Osteoblast (primary cell): ENCODE results near the gene EGF. TPM values are rescaled to one million over a fixed set of nuclear protein-coding genes. Genes with fewer than 3 reads are reported as not detected.

ENCODE experiments used
- DNase-seq: peaks from one replicate; pipeline ENCODE4 v3.0.0; 2011; ENCODE audit warnings: low spot score, mixed read lengths; ENCODE audit not compliant: insufficient read length; ENCODE audit errors: missing footprints
- H2AFZ ChIP-seq: 2 replicates; pipeline ENCODE4 v1.6.0; 2011; ENCODE audit warnings: mild to moderate bottlenecking, low read length
- H3K27ac ChIP-seq: 2 replicates; pipeline ENCODE4 v1.5.1; 2011; ENCODE audit warnings: mild to moderate bottlenecking, low read depth, low read length, moderate library complexity
- H3K27me3 ChIP-seq: 2 replicates; pipeline ENCODE4 v1.6.0; 2012; ENCODE audit warnings: mild to moderate bottlenecking, control low read depth, inconsistent platforms, low read length, moderate library complexity; ENCODE audit not compliant: insufficient read depth
- H3K36me3 ChIP-seq: 2 replicates; pipeline ENCODE4 v1.5.1; 2011; ENCODE audit warnings: mild to moderate bottlenecking, low read length, control low read depth, moderate library complexity; ENCODE audit not compliant: insufficient read depth
- H3K4me1 ChIP-seq: 2 replicates; pipeline ENCODE4 v1.5.1; 2011; ENCODE audit warnings: mild to moderate bottlenecking, low read length, control low read depth, moderate library complexity; ENCODE audit not compliant: insufficient read depth
- H3K4me2 ChIP-seq: 2 replicates; pipeline ENCODE4 v1.6.0; 2011; ENCODE audit warnings: mild to moderate bottlenecking, low read length; ENCODE audit not compliant: insufficient read depth
- H3K4me3 ChIP-seq: fragments of 200-600 bp; sonication (generic); 3 replicates; pipeline ENCODE4 v1.5.1; 2012; ENCODE audit warnings: mild to moderate bottlenecking, low read length, inconsistent platforms; ENCODE audit not compliant: insufficient read depth
- H3K79me2 ChIP-seq: 2 replicates; pipeline ENCODE4 v1.6.0; 2012; ENCODE audit warnings: mild to moderate bottlenecking, low read length, control low read depth, inconsistent platforms; ENCODE audit not compliant: insufficient read depth
- H3K9me3 ChIP-seq: 2 replicates; pipeline ENCODE4 v1.5.1; 2011; ENCODE audit warnings: low read depth, low read length, control low read depth
- H4K20me1 ChIP-seq: 2 replicates; pipeline ENCODE4 v1.6.0; 2012; ENCODE audit warnings: mild to moderate bottlenecking, low read length, control low read depth; ENCODE audit not compliant: insufficient read depth
- total RNA-seq: library from RNA; depleted of rRNA; stranded (reverse); fragments of >200 nt; gene quantifications from 2 replicates; pipeline ENCODE4 v1.2.3, GENCODE V29; 2012
- TF ChIP-seq, protein P1 (sequence below): IDR thresholded peaks from 2 replicates; pipeline ENCODE4 v1.5.1; 2011; ENCODE audit warnings: mild to moderate bottlenecking, low read depth, low read length, moderate library complexity; ENCODE audit errors: extremely low read depth

The EGF gene
- total RNA-seq, 1 donor: 0.36 TPM

DNA sequence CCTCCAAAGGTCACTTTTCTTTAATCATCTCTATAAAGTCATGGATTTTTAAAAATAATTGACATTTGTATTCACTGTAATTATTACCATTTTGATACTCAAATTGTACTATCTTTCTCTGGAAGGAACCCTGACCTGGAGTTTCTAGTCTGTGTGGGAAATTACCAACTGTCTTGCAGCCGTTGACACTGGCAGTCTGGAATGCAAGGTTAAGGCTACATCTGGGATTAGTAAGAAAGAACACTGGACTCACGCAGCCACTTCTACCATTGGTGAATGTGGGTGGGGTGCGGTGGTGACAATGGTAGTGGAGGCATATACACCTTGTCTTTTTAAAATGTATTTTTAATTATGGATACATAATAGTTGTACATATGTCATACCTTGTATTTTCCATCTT lies 40.9 kb downstream of the EGF start:
- Histone ChIP-seq H2AFZ (no peak overlapping the region), H3K36me3 (no peaks in the 10 kb centered on the region), H3K79me2 (no peaks in the 10 kb centered on the region), H3K4me2 (no peak overlapping the region), H3K4me3 (no peak overlapping the region), H4K20me1 (no peaks in the 10 kb centered on the region), H3K27ac (no peak overlapping the region), H3K27me3 (no peaks in the 10 kb centered on the region), H3K4me1 (no peaks in the 10 kb centered on the region), H3K9me3 (no peaks in the 10 kb centered on the region)
- TF ChIP-seq, protein P1, sequence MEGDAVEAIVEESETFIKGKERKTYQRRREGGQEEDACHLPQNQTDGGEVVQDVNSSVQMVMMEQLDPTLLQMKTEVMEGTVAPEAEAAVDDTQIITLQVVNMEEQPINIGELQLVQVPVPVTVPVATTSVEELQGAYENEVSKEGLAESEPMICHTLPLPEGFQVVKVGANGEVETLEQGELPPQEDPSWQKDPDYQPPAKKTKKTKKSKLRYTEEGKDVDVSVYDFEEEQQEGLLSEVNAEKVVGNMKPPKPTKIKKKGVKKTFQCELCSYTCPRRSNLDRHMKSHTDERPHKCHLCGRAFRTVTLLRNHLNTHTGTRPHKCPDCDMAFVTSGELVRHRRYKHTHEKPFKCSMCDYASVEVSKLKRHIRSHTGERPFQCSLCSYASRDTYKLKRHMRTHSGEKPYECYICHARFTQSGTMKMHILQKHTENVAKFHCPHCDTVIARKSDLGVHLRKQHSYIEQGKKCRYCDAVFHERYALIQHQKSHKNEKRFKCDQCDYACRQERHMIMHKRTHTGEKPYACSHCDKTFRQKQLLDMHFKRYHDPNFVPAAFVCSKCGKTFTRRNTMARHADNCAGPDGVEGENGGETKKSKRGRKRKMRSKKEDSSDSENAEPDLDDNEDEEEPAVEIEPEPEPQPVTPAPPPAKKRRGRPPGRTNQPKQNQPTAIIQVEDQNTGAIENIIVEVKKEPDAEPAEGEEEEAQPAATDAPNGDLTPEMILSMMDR: no peak
- no peak for DNase-seq

DNA sequence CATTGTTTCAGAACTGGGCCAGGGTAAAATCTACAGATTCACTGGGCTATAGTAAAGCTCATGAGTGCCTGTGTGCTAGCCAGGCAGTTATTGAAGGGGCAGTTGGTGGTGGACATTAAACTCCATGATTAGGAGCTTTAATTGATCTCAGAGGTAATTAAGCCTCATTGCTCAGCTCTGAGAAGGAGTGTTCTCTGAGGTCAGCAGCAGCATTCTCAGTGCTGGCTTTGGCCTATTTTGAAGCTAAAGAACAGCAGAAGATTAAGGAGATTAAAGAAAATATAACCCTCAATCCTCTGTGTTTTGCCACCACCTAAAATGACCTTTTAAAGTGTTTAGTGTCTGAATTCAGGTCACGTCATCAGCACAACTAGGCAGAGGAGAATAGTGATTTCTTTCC lies 42.5 kb downstream of the EGF start:
- Histone ChIP-seq H3K27ac (no peak overlapping the region), H3K9me3 (no peaks in the 10 kb centered on the region), H4K20me1 (no peaks in the 10 kb centered on the region), H3K4me1 (no peaks in the 10 kb centered on the region), H3K4me2 (no peak overlapping the region), H3K79me2 (no peaks in the 10 kb centered on the region), H3K4me3 (no peak overlapping the region), H2AFZ (no peak overlapping the region), H3K27me3 (no peaks in the 10 kb centered on the region), H3K36me3 (no peaks in the 10 kb centered on the region)
- DNase-seq: no peak
- TF ChIP-seq, protein P1: no peak

DNA sequence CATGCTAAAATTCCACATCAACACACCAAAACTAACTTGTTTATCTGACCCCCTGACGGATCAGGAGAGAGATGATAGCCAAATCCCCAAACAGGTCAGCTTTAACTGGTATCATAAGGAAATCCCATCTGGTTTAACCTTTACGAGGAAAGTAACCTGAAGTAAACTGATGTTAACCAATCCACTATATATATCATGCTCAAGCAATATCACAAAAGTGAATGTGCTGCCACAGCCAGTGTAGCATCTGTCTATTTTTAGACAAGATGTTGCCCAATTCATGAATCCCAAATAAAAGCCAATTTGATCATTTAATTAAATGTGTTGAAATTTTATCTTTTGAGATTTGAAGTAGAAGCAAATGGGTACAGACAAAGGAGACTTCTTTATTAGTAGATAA lies 44.5 kb downstream of the EGF start:
- no peaks in the 10 kb centered on the region for H3K4me1 ChIP-seq
- no peak for DNase-seq
- no peak overlapping the region for H3K27ac ChIP-seq
- no peaks in the 10 kb centered on the region for H3K79me2 ChIP-seq
- no peak overlapping the region for H3K4me3 ChIP-seq
- no peak overlapping the region for H2AFZ ChIP-seq
- TF ChIP-seq, protein P1: no peak
- H3K4me2 ChIP-seq: no peak overlapping the region
- H3K27me3 ChIP-seq: peaks cover 3% of the 10 kb centered on the region
- H4K20me1 ChIP-seq: no peaks in the 10 kb centered on the region
- no peaks in the 10 kb centered on the region for H3K36me3 ChIP-seq
- H3K9me3 ChIP-seq: no peaks in the 10 kb centered on the region

DNA sequence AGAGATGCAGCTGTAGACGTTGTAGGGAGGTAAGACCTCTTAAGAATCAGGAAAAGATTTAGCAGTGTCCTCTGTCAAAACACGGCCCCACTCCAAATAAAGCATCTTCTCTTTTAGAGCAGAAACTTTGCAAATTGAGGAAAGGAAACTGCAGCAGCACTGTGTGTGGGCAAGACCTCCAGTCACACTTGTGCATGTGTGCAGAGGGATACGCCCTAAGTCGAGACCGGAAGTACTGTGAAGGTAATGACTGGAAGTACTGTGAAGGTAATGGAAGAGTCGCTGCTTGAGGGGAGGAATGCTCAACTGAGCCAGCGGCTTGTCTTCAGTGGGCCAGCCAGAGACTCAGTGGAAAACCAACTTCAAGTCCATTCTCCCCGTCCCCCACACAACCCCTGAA lies 46.5 kb downstream of the EGF start:
- Histone ChIP-seq H2AFZ (no peak overlapping the region), H3K27me3 (peaks cover 5% of the 10 kb centered on the region), H3K4me1 (no peaks in the 10 kb centered on the region), H3K79me2 (no peaks in the 10 kb centered on the region), H3K27ac (no peak overlapping the region), H4K20me1 (no peaks in the 10 kb centered on the region), H3K36me3 (no peaks in the 10 kb centered on the region), H3K4me2 (no peak overlapping the region), H3K9me3 (no peaks in the 10 kb centered on the region), H3K4me3 (no peak overlapping the region)
- DNase-seq: no peak
- TF ChIP-seq, protein P1: no peak
